Measurements from ENCODE around the gene TRIM77.
"Not testable (repeated sequence)": the region's sequence is repeated elsewhere in the genome, so short reads cannot be mapped to it uniquely, and the experiment has no call there.

The TRIM77 gene

DNA sequence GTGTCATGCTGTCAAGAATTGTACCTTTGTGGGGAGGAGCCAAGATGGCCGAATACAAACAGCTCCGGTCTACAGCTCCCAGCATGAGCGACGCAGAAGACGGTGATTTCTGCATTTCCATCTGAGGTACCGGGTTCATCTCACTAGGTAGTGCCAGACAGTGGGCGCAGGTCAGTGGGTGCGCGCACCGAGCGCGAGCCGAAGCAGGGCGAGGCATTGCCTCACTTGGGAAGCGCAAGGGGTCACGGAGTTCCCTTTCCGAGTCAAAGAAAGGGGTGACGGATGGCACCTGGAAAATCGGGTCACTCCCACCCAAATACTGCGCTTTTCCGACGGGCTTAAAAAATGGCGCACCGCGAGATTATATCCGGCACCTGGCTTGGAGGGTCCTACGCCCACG lies 34.1 kb downstream of the TRIM77 start:
- H3K27me3 Mint-ChIP-seq; H3K4me1 Mint-ChIP-seq (ENCODE audit: low read depth); H3K9me3 Mint-ChIP-seq; H3K27ac Mint-ChIP-seq; DNase-seq; H3K36me3 Mint-ChIP-seq (ENCODE audit: low read depth); H3K4me3 Mint-ChIP-seq: not testable (repeated sequence)

DNA sequence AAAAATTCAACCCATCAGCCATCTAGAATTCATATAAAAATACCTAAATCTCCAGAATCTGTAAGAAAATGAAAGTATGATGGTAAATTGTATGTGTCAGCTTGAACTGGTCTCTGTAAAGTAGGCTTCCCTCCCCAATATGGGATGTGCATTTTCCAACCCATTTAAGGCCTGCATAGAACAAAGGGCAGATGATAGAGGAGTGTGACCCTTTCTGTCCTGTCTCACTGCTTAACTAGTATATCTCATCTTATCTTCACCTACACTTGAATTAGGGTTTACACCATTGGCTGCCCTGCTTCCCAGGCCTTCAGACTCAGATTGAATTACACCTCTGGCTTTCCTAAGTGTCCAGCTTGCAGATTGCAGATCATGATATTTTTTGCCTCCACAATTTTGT lies 40.7 kb downstream of the TRIM77 start:
- H3K27me3 Mint-ChIP-seq; H3K36me3 Mint-ChIP-seq (ENCODE audit: low read depth); H3K4me3 Mint-ChIP-seq; H3K4me1 Mint-ChIP-seq (ENCODE audit: low read depth); DNase-seq; H3K27ac Mint-ChIP-seq; H3K9me3 Mint-ChIP-seq: not testable (repeated sequence)
